Measurements from ENCODE around the gene HSF2BP.

GRCh38 chr21:43627527-43627926 is 31.8 kb downstream of the HSF2BP start:
- TF ChIP-seq, protein P1, sequence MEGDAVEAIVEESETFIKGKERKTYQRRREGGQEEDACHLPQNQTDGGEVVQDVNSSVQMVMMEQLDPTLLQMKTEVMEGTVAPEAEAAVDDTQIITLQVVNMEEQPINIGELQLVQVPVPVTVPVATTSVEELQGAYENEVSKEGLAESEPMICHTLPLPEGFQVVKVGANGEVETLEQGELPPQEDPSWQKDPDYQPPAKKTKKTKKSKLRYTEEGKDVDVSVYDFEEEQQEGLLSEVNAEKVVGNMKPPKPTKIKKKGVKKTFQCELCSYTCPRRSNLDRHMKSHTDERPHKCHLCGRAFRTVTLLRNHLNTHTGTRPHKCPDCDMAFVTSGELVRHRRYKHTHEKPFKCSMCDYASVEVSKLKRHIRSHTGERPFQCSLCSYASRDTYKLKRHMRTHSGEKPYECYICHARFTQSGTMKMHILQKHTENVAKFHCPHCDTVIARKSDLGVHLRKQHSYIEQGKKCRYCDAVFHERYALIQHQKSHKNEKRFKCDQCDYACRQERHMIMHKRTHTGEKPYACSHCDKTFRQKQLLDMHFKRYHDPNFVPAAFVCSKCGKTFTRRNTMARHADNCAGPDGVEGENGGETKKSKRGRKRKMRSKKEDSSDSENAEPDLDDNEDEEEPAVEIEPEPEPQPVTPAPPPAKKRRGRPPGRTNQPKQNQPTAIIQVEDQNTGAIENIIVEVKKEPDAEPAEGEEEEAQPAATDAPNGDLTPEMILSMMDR (IDR thresholded peaks at IDR 0.05), result no peak
- TF ChIP-seq POLR2A (IDR thresholded peaks at IDR 0.05) (no peak), EP300 (IDR thresholded peaks at IDR 0.05) (no peak)
